OCI-LY7 (cell line): ENCODE results near the gene SYT2. TPM values are rescaled to one million over a fixed set of nuclear protein-coding genes. Genes with fewer than 3 reads are reported as not detected.

Source experiments
- BruUV-seq: library from RNA; stranded (reverse); fragments of 400-500 nt; replicated peaks from 2 replicates; lab custom pipeline; 2021; lab: Mats Ljungman, UMichigan
- CTCF ChIA-PET: fragments of 300-600 bp; sonication (Branson Sonifier 250); formaldehyde crosslinking; loops from one replicate; lab custom pipeline; 2022; ENCODE audit warnings: antibody characterized with exemption; ENCODE audit not compliant: unreplicated experiment; lab: Charles Lee
- POLR2A ChIA-PET: fragments of 300-600 bp; sonication (Branson Sonifier 250); formaldehyde crosslinking; loops from one replicate; lab custom pipeline; 2022; ENCODE audit warnings: antibody characterized with exemption; lab: Charles Lee
- DNase-seq: peaks from one replicate; pipeline ENCODE4 v3.0.0-alpha.2; 2015; ENCODE audit warnings: low spot score
- H2AFZ ChIP-seq: fragments of 200-600 bp; sonication (generic), shearing (Covaris generic); 2 replicates; pipeline ENCODE4 v1.6.1; 2014; ENCODE audit warnings: mild to moderate bottlenecking, antibody characterized with exemption, low read length, moderate library complexity
- H3K27ac ChIP-seq: fragments of 200-600 bp; sonication (generic); 2 replicates; pipeline ENCODE4 v1.5.1; 2014; ENCODE audit warnings: mixed run types, low read depth, mild to moderate bottlenecking, moderate library complexity, low read length, inconsistent platforms; ENCODE audit not compliant: poor library complexity, severe bottlenecking
- H3K36me3 ChIP-seq: fragments of 200-600 bp; sonication (generic); 2 replicates; pipeline ENCODE4 v1.6.1; 2014; ENCODE audit warnings: mild to moderate bottlenecking, antibody characterized with exemption, low read length, moderate library complexity, mixed read lengths; ENCODE audit not compliant: insufficient read depth
- H3K4me1 ChIP-seq: fragments of 200-600 bp; sonication (generic); 2 replicates; pipeline ENCODE4 v1.5.1; 2014; ENCODE audit warnings: mild to moderate bottlenecking, low read length; ENCODE audit not compliant: insufficient read depth, poor library complexity, severe bottlenecking
- H3K4me2 ChIP-seq: fragments of 200-600 bp; sonication (generic); 2 replicates; pipeline ENCODE4 v1.6.1; 2014; ENCODE audit warnings: mild to moderate bottlenecking, low read length
- H3K4me3 ChIP-seq: fragments of 200-600 bp; sonication (generic); 2 replicates; pipeline ENCODE4 v1.5.1; 2014; ENCODE audit warnings: mild to moderate bottlenecking, low read depth, low read length; ENCODE audit not compliant: poor library complexity, severe bottlenecking
- H3K79me2 ChIP-seq: fragments of 200-600 bp; sonication (generic); 2 replicates; pipeline ENCODE4 v1.6.1; 2016; ENCODE audit warnings: low read depth, mild to moderate bottlenecking, low read length, moderate library complexity, mixed read lengths; ENCODE audit not compliant: insufficient read depth
- H3K9me2 ChIP-seq: fragments of 200-600 bp; sonication (generic); 2 replicates; pipeline ENCODE4 v1.6.1; 2016; ENCODE audit warnings: mild to moderate bottlenecking, low read length, mixed read lengths; ENCODE audit not compliant: insufficient read depth
- H3K9me3 ChIP-seq: fragments of 200-600 bp; sonication (generic); 2 replicates; pipeline ENCODE4 v1.6.1; 2014; ENCODE audit warnings: mild to moderate bottlenecking, mixed run types, low read length, mixed read lengths
- H4K20me1 ChIP-seq: fragments of 200-600 bp; sonication (generic); 2 replicates; pipeline ENCODE4 v1.6.1; 2014; ENCODE audit warnings: mild to moderate bottlenecking, antibody characterized with exemption, low read length, moderate library complexity, mixed read lengths; ENCODE audit not compliant: insufficient read depth
- EZH2phosphoT487 ChIP-seq: fragments of 200-600 bp; sonication (generic); IDR thresholded peaks from 2 replicates; pipeline ENCODE4 v1.6.1; 2018; ENCODE audit warnings: low read depth, borderline replicate concordance, mild to moderate bottlenecking, mixed run types, antibody characterized with exemption, low read length, moderate library complexity, mixed read lengths
- intact Hi-C: fragments of 100-400 bp; cut with micrococcal nuclease; formaldehyde crosslinking; loops from one replicate; pipeline ENCODE4 v1.10.0; 2022; ENCODE audit not compliant: unreplicated experiment
- total RNA-seq, 2 experiments: library from RNA; depleted of rRNA in 1 of 2; stranded (reverse); fragments of >200 nt in 1 of 2; shearing (Covaris generic) in 1 of 2; gene quantifications; 2 replicates each; pipeline ENCODE4 v1.2.3, GENCODE V29; 2014 to 2022
- TF ChIP-seq, protein P1 (sequence below): fragments of 200-600 bp; sonication (generic); conservative IDR thresholded peaks from 2 replicates; pipeline ENCODE4 v1.5.1; 2014; ENCODE audit warnings: mild to moderate bottlenecking, antibody characterized with exemption, low read length, moderate library complexity, mixed read lengths

Gene SYT2
- total RNA-seq, 2 experiments from 2014 or later, result not detected

DNA sequence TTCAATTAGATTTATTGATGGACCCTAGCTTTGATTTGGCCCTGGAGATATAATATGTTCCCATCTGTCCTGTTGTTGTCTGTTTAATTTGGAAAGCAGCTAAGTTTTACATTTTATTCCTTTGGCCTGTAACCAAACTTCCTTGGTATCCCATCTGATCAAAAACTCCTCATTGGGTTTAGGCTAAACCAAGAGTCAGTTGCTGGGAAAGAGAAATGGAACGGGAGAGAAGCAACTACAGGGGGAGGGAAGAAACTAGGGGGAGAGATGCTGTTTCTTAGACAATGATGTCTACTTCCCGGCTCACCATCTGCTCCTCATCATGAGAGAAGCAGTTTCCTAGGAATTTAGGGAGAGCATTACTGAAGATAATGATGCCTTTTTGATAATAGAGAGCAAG lies 141.8 kb downstream of the SYT2 start:
- BruUV-seq, result no TSS peak
- intact Hi-C loops, result no loop called here
- Histone ChIP-seq H3K4me3 (no peak overlapping the region), H3K9me2 (no peaks in the 10 kb centered on the region), H4K20me1 (no peaks in the 10 kb centered on the region), H3K36me3 (no peaks in the 10 kb centered on the region), H3K4me1 (peaks cover 15% of the 10 kb centered on the region), H3K4me2 (no peak overlapping the region), H3K9me3 (no peaks in the 10 kb centered on the region), H3K79me2 (no peaks in the 10 kb centered on the region), H2AFZ (no peak overlapping the region), H3K27ac (no peak overlapping the region)
- ChIA-PET CTCF (no interaction called here), POLR2A (interaction anchor here (0.6 kb wide), 1 partner anchor 14 kb away, joined by 3 read pairs; no protein-coding TSS in a partner anchor)
- TF ChIP-seq EZH2phosphoT487, result no peak
- DNase-seq, result no peak

- Histone ChIP-seq H3K9me3 (no peaks in the 10 kb centered on the region), H4K20me1 (no peaks in the 10 kb centered on the region), H3K9me2 (no peaks in the 10 kb centered on the region), H3K4me1 (peaks cover 15% of the 10 kb centered on the region), H3K4me2 (no peak overlapping the region), H3K79me2 (no peaks in the 10 kb centered on the region), H3K4me3 (no peak overlapping the region), H3K27ac (no peak overlapping the region), H2AFZ (no peak overlapping the region), H3K36me3 (no peaks in the 10 kb centered on the region)
- no TSS peak for BruUV-seq
- CTCF ChIA-PET, result no interaction called here
- DNase-seq, result no peak
- TF ChIP-seq, protein P1, sequence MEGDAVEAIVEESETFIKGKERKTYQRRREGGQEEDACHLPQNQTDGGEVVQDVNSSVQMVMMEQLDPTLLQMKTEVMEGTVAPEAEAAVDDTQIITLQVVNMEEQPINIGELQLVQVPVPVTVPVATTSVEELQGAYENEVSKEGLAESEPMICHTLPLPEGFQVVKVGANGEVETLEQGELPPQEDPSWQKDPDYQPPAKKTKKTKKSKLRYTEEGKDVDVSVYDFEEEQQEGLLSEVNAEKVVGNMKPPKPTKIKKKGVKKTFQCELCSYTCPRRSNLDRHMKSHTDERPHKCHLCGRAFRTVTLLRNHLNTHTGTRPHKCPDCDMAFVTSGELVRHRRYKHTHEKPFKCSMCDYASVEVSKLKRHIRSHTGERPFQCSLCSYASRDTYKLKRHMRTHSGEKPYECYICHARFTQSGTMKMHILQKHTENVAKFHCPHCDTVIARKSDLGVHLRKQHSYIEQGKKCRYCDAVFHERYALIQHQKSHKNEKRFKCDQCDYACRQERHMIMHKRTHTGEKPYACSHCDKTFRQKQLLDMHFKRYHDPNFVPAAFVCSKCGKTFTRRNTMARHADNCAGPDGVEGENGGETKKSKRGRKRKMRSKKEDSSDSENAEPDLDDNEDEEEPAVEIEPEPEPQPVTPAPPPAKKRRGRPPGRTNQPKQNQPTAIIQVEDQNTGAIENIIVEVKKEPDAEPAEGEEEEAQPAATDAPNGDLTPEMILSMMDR, result no peak
- no peak for TF ChIP-seq EZH2phosphoT487
- intact Hi-C loops, result no loop called here
- POLR2A ChIA-PET, result interaction anchor here (0.6 kb wide), 2 partner anchors 13 to 702 kb away, joined by 3 to 4 read pairs; no protein-coding TSS in a partner anchor
Measured at GRCh38 chr1:202567738-202568137, 142.5 kb downstream of the SYT2 start.

- Histone ChIP-seq H3K36me3 (no peaks in the 10 kb centered on the region), H3K9me3 (no peaks in the 10 kb centered on the region), H2AFZ (peak overlapping the region; percentile 12; the same call in 1 of the 2 replicates), H3K79me2 (no peaks in the 10 kb centered on the region), H3K4me2 (peak overlapping the region; percentile 48), H3K4me1 (peaks cover 15% of the 10 kb centered on the region), H3K4me3 (no peak overlapping the region), H3K9me2 (no peaks in the 10 kb centered on the region), H3K27ac (no peak overlapping the region), H4K20me1 (no peaks in the 10 kb centered on the region)
- peak; percentile 56 for DNase-seq
- CTCF ChIA-PET, result no interaction called here
- POLR2A ChIA-PET, result interaction anchor here (0.6 to 1.0 kb wide), 4 partner anchors 21 to 82 kb away, joined by 3 to 4 read pairs (median 3); no protein-coding TSS in a partner anchor
- intact Hi-C loops, result no loop called here
- TF ChIP-seq EZH2phosphoT487, result no peak
- TF ChIP-seq, protein P1, result peak; percentile 66
- BruUV-seq, result no TSS peak
Measured at GRCh38 chr1:202565890-202566602, 144.2 kb downstream of the SYT2 start.
